Caco-2 (cell line): ENCODE data around the gene PRSS38. TPM values are rescaled to one million over a fixed set of nuclear protein-coding genes. Genes with fewer than 3 reads are reported as not detected.
"Not testable (repeated sequence)": the region's sequence is repeated elsewhere in the genome, so short reads cannot be mapped to it uniquely, and the experiment has no call there.

Experiments used
- BruUV-seq: library from RNA; stranded (reverse); fragments of 400-500 nt; replicated peaks from 2 replicates; lab custom pipeline; 2021; lab: Mats Ljungman, UMichigan
- CTCF ChIA-PET: fragments of 300-600 bp; sonication (Branson Sonifier 250); formaldehyde crosslinking; loops from one replicate; lab custom pipeline; 2022; ENCODE audit warnings: antibody characterized with exemption; lab: Charles Lee
- POLR2A ChIA-PET: fragments of 300-600 bp; sonication (Branson Sonifier 250); formaldehyde crosslinking; loops from one replicate; lab custom pipeline; 2022; ENCODE audit warnings: antibody characterized with exemption; lab: Charles Lee
- DNase-seq, 2 experiments: peaks; one replicate each; pipeline versions ENCODE4 v3.0.0 to v3.0.0-alpha.2; 2020 to 2022
- H3K27me3 ChIP-seq: replicated peaks from 2 replicates; pipeline ENCODE4 v1.6.0; 2011; ENCODE audit warnings: low read length; ENCODE audit not compliant: control insufficient read depth, insufficient read depth
- H3K36me3 ChIP-seq: 2 replicates; pipeline ENCODE4 v1.5.1; 2011; ENCODE audit warnings: low read length; ENCODE audit not compliant: control insufficient read depth, insufficient read depth
- H3K4me1 ChIP-seq: fragments of 250-450 bp; sonication (Bioruptor Pico); 2 replicates; pipeline ENCODE4 v1.5.1; 2020; ENCODE audit warnings: mild to moderate bottlenecking
- H3K4me3 ChIP-seq: 2 replicates; pipeline ENCODE4 v1.5.1; 2011; ENCODE audit warnings: low read depth, mild to moderate bottlenecking, control low read depth, low read length
- H3K9me3 ChIP-seq: fragments of 250-450 bp; sonication (Bioruptor Pico); 2 replicates; pipeline ENCODE4 v1.5.1; 2020; ENCODE audit warnings: mild to moderate bottlenecking, moderate library complexity
- H3K27ac Mint-ChIP-seq: one replicate; pipeline ENCODE4 v1.8.0; 2022; ENCODE audit warnings: mixed read lengths; ENCODE audit not compliant: unreplicated experiment
- H3K27me3 Mint-ChIP-seq: one replicate; pipeline ENCODE4 v1.8.0; 2022; ENCODE audit warnings: mixed read lengths; ENCODE audit not compliant: insufficient read depth, unreplicated experiment
- H3K36me3 Mint-ChIP-seq: one replicate; pipeline ENCODE4 v1.8.0; 2022; ENCODE audit warnings: mild to moderate bottlenecking, mixed read lengths; ENCODE audit not compliant: insufficient read depth, unreplicated experiment
- H3K4me1 Mint-ChIP-seq: one replicate; pipeline ENCODE4 v1.8.0; 2022; ENCODE audit warnings: low read depth, mixed read lengths; ENCODE audit not compliant: unreplicated experiment
- H3K4me3 Mint-ChIP-seq: one replicate; pipeline ENCODE4 v1.8.0; 2022; ENCODE audit warnings: mild to moderate bottlenecking, moderate library complexity, mixed read lengths; ENCODE audit not compliant: unreplicated experiment
- H3K9me3 Mint-ChIP-seq: one replicate; pipeline ENCODE4 v1.8.0; 2022; ENCODE audit warnings: mixed read lengths; ENCODE audit not compliant: unreplicated experiment
- intact Hi-C: fragments of 100-400 bp; cut with micrococcal nuclease; formaldehyde crosslinking; loops from one replicate; pipeline ENCODE4 v1.10.0; 2022; ENCODE audit not compliant: unreplicated experiment
- total RNA-seq: library from RNA; stranded (reverse); gene quantifications from 2 replicates; pipeline ENCODE4 v1.2.3, GENCODE V29; 2022
- TF ChIP-seq, protein P1 (sequence below), 2 experiments: fragments of 200-600 bp in 1 of 2; IDR thresholded peaks; 1 replicate in 1 of 2; 2 replicates in 1 of 2; pipeline versions ENCODE4 v1.5.1 to v1.8.0; 2011 to 2022; ENCODE audit warnings: antibody characterized with exemption in 1 of 2, control low read depth in 1 of 2, inconsistent platforms in 1 of 2, low read depth in 1 of 2, low read length in 1 of 2, mild to moderate bottlenecking in 1 of 2, moderate library complexity in 1 of 2; ENCODE audit not compliant: insufficient read depth in 1 of 2, severe bottlenecking in 1 of 2, unreplicated experiment in 1 of 2

PRSS38 gene
- total RNA-seq, 1 experiment from 2014 or later = not detected

DNA sequence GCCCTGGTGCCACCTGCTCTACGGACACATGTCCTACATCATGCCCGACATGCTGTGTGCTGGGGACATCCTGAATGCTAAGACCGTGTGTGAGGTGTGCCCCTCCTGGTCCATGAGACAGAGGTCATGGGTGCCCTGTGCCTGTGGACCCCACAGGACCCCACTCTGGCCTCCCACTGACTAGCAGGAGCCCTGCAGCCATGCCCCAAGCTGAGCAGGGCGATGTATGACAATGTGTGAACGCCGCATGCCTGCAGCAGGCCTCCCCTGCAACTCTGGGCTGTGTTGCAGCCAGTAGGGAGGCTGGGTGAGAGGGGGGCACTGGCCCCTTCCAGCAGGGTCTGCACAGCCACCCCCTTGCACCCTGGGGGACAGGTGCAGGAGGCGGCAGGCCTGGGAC is 30.0 kb downstream of the PRSS38 start:
- Histone ChIP-seq H3K4me3 (no peak overlapping the region), H3K4me1 (peaks cover 11% of the 10 kb centered on the region), H3K27me3 (no peaks in the 10 kb centered on the region), H3K36me3 (no peaks in the 10 kb centered on the region), H3K9me3 (peaks cover 5% of the 10 kb centered on the region; the same call in 1 of the 2 replicates)
- Mint-ChIP-seq H3K4me1 (peaks cover 12% of the 10 kb centered on the region), H3K27ac (no peak overlapping the region), H3K4me3 (no peak overlapping the region), H3K27me3 (peaks cover 2% of the 10 kb centered on the region), H3K9me3 (peaks cover 15% of the 10 kb centered on the region), H3K36me3 (peaks cover 5% of the 10 kb centered on the region)
- no TSS peak for BruUV-seq
- ChIA-PET CTCF (interaction anchor here (0.7 kb wide), 1 partner anchor 9 kb away, joined by 3 read pairs; no protein-coding TSS in a partner anchor), POLR2A (no interaction called here)
- TF ChIP-seq, protein P1, sequence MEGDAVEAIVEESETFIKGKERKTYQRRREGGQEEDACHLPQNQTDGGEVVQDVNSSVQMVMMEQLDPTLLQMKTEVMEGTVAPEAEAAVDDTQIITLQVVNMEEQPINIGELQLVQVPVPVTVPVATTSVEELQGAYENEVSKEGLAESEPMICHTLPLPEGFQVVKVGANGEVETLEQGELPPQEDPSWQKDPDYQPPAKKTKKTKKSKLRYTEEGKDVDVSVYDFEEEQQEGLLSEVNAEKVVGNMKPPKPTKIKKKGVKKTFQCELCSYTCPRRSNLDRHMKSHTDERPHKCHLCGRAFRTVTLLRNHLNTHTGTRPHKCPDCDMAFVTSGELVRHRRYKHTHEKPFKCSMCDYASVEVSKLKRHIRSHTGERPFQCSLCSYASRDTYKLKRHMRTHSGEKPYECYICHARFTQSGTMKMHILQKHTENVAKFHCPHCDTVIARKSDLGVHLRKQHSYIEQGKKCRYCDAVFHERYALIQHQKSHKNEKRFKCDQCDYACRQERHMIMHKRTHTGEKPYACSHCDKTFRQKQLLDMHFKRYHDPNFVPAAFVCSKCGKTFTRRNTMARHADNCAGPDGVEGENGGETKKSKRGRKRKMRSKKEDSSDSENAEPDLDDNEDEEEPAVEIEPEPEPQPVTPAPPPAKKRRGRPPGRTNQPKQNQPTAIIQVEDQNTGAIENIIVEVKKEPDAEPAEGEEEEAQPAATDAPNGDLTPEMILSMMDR (IDR thresholded peaks at IDR 0.05; ENCODE audit: insufficient read depth in 1 of 2, low read depth in 1 of 2, low read length in 1 of 2, severe bottlenecking in 1 of 2, unreplicated experiment in 1 of 2) = no peak
- no peak for DNase-seq
- intact Hi-C loops = no loop called here

DNA sequence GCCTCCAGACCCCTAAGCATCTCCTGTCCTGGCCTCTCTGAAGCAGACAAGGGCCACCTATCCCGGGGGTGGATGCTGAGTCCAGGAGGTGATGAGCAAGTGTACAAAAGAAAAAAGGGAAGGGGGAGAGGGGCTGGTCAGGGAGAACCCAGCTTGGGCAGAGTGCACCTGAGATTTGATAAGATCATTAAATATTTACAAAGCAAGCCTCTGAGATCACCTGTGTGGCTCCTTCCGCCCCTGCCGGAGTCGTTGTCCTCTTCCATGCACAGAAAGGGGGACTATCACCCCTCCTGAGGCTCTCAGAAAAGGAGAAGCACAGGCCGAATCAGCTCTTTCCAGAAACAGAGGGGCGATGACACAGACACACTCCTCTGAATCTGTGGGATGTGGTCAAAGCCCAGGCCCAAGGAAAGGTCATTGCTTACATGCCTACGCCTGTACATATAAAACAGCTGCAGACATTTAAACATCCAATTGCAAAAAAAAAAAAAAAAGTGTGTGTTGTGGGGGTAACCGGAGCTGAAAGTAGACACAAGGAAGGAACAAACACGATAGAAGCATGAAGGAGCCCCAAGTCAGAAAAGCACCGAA is 30.9 kb downstream of the PRSS38 start:
- peak overlapping the region; percentile 33 for H3K27ac Mint-ChIP-seq
- peaks cover 5% of the 10 kb centered on the region for H3K36me3 Mint-ChIP-seq
- intact Hi-C loops = no loop called here
- Histone ChIP-seq H3K9me3 (peaks cover 5% of the 10 kb centered on the region; the same call in 1 of the 2 replicates), H3K4me3 (no peak overlapping the region), H3K36me3 (no peaks in the 10 kb centered on the region), H3K27me3 (no peaks in the 10 kb centered on the region), H3K4me1 (peaks cover 11% of the 10 kb centered on the region)
- H3K4me3 Mint-ChIP-seq = no peak overlapping the region
- peaks cover 15% of the 10 kb centered on the region for H3K9me3 Mint-ChIP-seq
- POLR2A ChIA-PET = no interaction called here
- DNase-seq = peak in 1 of 2 experiments; percentile 18
- CTCF ChIA-PET = interaction anchor here (0.7 kb wide), 1 partner anchor 10 kb away, joined by 3 read pairs; no protein-coding TSS in a partner anchor
- no TSS peak for BruUV-seq
- peaks cover 12% of the 10 kb centered on the region for H3K4me1 Mint-ChIP-seq
- H3K27me3 Mint-ChIP-seq = peaks cover 5% of the 10 kb centered on the region
- TF ChIP-seq, protein P1 (IDR thresholded peaks at IDR 0.05; ENCODE audit: insufficient read depth in 1 of 2, low read depth in 1 of 2, low read length in 1 of 2, severe bottlenecking in 1 of 2, unreplicated experiment in 1 of 2) = no peak

DNA sequence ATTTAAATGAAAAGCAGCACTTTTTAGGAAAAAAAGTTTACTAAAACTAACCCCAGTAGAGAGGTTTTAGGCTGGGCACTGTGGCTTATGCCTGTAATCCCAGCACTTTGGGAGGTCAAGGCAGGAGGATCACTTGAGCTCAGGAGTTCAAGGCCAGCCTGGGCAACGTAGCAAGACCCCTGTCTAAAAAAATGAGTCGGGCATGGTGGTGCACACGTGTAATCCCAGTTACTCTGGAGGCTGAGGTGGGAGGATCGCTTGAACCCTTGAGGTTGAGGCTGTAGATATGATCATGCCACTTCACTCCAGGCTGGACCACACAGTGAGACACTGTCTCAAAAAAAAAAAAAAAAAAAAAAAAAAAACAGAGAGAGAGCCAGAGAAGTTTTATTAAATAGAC is 31.6 kb downstream of the PRSS38 start:
- CTCF ChIA-PET, intact Hi-C loops, H3K36me3 ChIP-seq, H3K27me3 Mint-ChIP-seq, H3K4me3 ChIP-seq, H3K4me3 Mint-ChIP-seq, H3K36me3 Mint-ChIP-seq, POLR2A ChIA-PET, DNase-seq, BruUV-seq, H3K9me3 ChIP-seq, H3K27me3 ChIP-seq: not testable (repeated sequence)
- peak overlapping the region; percentile 33 for H3K27ac Mint-ChIP-seq
- H3K9me3 Mint-ChIP-seq = peaks cover 15% of the 10 kb centered on the region
- H3K4me1 Mint-ChIP-seq = peaks cover 12% of the 10 kb centered on the region
- peaks cover 11% of the 10 kb centered on the region for H3K4me1 ChIP-seq
